MM.1S (cell line): ENCODE measurements around the gene SNX17.

ENCODE experiments used
- DNase-seq: peaks from one replicate; pipeline ENCODE4 v3.0.0-alpha.2; 2015
- H2AFZ ChIP-seq: fragments of 300-600 bp; sonication (generic); 2 replicates; pipeline ENCODE4 v1.6.0; 2016; ENCODE audit warnings: antibody characterized with exemption, low read length
- H3F3A ChIP-seq: fragments of 300-600 bp; sonication (generic); 2 replicates; pipeline ENCODE4 v1.6.1; 2016; ENCODE audit warnings: mild to moderate bottlenecking, antibody characterized with exemption, low read length, moderate library complexity, mixed read lengths; ENCODE audit not compliant: insufficient read depth
- H3K27ac ChIP-seq: fragments of 300-600 bp; sonication (generic); 2 replicates; pipeline ENCODE4 v1.5.1; 2016; ENCODE audit warnings: mild to moderate bottlenecking, low read length
- H3K27me3 ChIP-seq: fragments of 300-600 bp; sonication (generic); replicated peaks from 2 replicates; pipeline ENCODE4 v1.6.0; 2016; ENCODE audit warnings: low read length; ENCODE audit not compliant: insufficient read depth
- H3K36me3 ChIP-seq: fragments of 300-600 bp; sonication (generic); replicated peaks from 2 replicates; pipeline ENCODE4 v1.6.1; 2016; ENCODE audit warnings: mild to moderate bottlenecking, low read length, mixed read lengths; ENCODE audit not compliant: insufficient read depth
- H3K4me1 ChIP-seq: fragments of 300-600 bp; sonication (generic); 2 replicates; pipeline ENCODE4 v1.6.1; 2016; ENCODE audit warnings: low read length, mixed read lengths
- H3K4me2 ChIP-seq: fragments of 300-600 bp; sonication (generic); 2 replicates; pipeline ENCODE4 v1.6.0; 2016; ENCODE audit warnings: low read depth, low read length
- H3K4me3 ChIP-seq: fragments of 300-600 bp; sonication (generic); 2 replicates; pipeline ENCODE4 v1.5.1; 2016; ENCODE audit warnings: low read length, mixed read lengths
- H3K79me2 ChIP-seq: fragments of 300-600 bp; sonication (generic); 2 replicates; pipeline ENCODE4 v1.6.1; 2016; ENCODE audit warnings: mixed run types, low read length, mixed read lengths
- H3K9ac ChIP-seq: fragments of 300-600 bp; sonication (generic); 2 replicates; pipeline ENCODE4 v1.6.1; 2016; ENCODE audit warnings: low read length, mixed read lengths
- H3K9me2 ChIP-seq: fragments of 300-600 bp; sonication (generic); replicated peaks from 2 replicates; pipeline ENCODE4 v1.6.1; 2016; ENCODE audit warnings: mild to moderate bottlenecking, low read length, mixed read lengths; ENCODE audit not compliant: insufficient read depth
- H3K9me3 ChIP-seq: fragments of 300-600 bp; sonication (generic); replicated peaks from 2 replicates; pipeline ENCODE4 v1.6.1; 2016; ENCODE audit warnings: mild to moderate bottlenecking, low read length, mixed read lengths; ENCODE audit not compliant: insufficient read depth
- H4K20me1 ChIP-seq: fragments of 300-600 bp; sonication (generic); 2 replicates; pipeline ENCODE4 v1.6.1; 2016; ENCODE audit warnings: mild to moderate bottlenecking, low read length, moderate library complexity, mixed read lengths; ENCODE audit not compliant: insufficient read depth
- EZH2 ChIP-seq: fragments of 300-600 bp; sonication (generic); optimal IDR thresholded peaks from 2 replicates; pipeline ENCODE3; 2017; ENCODE audit warnings: low read depth, mild to moderate bottlenecking, antibody characterized with exemption, low read length, mixed read lengths
- EZH2phosphoT487 ChIP-seq: fragments of 300-600 bp; sonication (generic); IDR thresholded peaks from 2 replicates; pipeline ENCODE4 v1.6.1; 2018; ENCODE audit warnings: antibody characterized with exemption, low read length
- TF ChIP-seq, protein P1 (sequence below): fragments of 300-600 bp; sonication (generic); IDR thresholded peaks from 2 replicates; pipeline ENCODE4 v1.5.1; 2016; ENCODE audit warnings: antibody characterized with exemption, low read length, mixed read lengths

Gene SNX17

DNA sequence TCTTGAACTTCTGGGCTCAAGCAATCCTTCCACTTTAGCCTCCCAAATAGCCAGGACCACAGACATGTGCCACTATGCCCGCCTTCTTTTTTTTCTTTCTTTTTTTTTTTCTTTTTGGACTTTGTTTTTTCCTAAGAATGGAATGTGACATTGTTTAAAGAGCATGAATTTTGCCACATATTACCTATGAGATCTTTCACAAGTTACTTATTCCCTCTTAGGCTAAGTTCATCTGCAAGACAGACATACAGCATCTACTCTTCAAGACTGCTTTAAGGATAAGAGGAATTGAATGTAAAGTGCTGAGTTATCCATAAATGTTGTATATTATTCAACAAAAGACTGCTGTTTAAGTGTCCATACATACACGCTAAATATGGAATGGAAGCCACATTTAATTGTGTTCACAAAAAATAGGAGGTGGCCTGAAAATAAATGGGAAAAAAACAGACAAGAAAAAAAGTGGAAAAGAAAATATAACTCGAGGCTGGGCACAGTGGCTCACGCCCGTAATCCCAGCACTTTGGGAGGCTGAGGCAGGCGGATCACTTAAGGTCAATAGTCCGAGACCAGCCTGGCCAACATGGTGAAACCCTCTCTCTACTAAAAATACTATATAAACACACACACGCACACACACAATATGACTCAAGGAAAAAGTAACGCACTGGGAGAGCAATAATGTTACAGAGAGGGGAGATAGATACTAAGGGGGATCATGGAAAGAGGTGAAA is 42.2 kb downstream of the SNX17 start:
- Histone ChIP-seq H3K9me3 (no peaks in the 10 kb centered on the region), H3K36me3 (0 out of 2 replicates have a peak, but pooled peaks cover under 1% of the 10 kb centered on the region), H3K4me1 (peaks cover 8% of the 10 kb centered on the region), H3K4me3 (no peak overlapping the region), H3K4me2 (no peak overlapping the region), H3K27me3 (no peaks in the 10 kb centered on the region), H4K20me1 (peaks cover 1% of the 10 kb centered on the region; the same call in 1 of the 2 replicates), H3K27ac (no peak overlapping the region), H3K79me2 (peaks cover 18% of the 10 kb centered on the region), H2AFZ (no peak overlapping the region), H3K9me2 (no peaks in the 10 kb centered on the region), H3F3A (peaks cover 14% of the 10 kb centered on the region; the same call in 1 of the 2 replicates), H3K9ac (no peak overlapping the region)
- TF ChIP-seq, protein P1, sequence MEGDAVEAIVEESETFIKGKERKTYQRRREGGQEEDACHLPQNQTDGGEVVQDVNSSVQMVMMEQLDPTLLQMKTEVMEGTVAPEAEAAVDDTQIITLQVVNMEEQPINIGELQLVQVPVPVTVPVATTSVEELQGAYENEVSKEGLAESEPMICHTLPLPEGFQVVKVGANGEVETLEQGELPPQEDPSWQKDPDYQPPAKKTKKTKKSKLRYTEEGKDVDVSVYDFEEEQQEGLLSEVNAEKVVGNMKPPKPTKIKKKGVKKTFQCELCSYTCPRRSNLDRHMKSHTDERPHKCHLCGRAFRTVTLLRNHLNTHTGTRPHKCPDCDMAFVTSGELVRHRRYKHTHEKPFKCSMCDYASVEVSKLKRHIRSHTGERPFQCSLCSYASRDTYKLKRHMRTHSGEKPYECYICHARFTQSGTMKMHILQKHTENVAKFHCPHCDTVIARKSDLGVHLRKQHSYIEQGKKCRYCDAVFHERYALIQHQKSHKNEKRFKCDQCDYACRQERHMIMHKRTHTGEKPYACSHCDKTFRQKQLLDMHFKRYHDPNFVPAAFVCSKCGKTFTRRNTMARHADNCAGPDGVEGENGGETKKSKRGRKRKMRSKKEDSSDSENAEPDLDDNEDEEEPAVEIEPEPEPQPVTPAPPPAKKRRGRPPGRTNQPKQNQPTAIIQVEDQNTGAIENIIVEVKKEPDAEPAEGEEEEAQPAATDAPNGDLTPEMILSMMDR = no peak
- TF ChIP-seq EZH2phosphoT487 = no peak
- TF ChIP-seq EZH2 = no peak
- no peak for DNase-seq

DNA sequence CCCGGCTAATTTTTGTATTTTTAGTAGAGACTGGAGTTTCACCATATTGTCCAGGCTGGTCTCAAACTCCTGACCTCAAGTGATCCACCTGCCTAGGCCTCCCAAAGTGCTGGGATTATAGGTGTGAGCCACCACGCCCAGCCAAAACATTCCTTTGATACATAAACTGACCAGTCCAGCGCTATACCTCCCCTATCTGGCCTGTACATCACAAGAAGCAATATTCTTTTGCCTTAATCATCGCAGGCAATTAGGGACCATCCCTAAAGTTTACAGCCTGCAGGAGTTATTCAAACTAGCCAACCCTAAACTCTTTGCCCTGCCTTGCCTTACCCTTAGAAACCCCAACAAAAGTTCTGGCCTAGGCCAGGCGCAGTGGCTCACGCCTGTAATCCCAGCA is 45.7 kb downstream of the SNX17 start:
- Histone ChIP-seq H3F3A (no peaks in the 10 kb centered on the region), H4K20me1 (no peaks in the 10 kb centered on the region), H3K4me1 (no peaks in the 10 kb centered on the region)

DNA sequence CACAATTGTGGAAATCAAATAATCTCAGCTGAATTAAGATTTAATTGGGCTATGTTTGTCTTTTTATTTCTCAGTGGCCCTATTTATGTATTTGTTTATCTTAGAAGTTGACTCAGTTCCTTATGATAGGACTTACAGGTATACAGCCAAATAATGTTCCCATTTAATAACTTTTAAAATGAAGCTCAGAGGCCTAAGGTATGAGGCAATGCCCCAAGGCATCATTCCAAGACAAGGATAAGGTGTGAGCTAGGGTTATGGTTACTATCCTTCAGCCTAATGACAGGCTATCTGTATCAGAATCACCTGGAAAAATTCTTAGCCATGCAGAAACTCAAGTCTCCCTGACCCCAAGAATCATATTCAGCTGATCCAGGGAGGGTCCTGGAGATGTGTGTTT is 50.6 kb downstream of the SNX17 start:
- Histone ChIP-seq H3K9me3 (no peaks in the 10 kb centered on the region), H3K4me2 (no peak overlapping the region)

More for the DNA sequence above, 45.7 kb downstream of the SNX17 start:
- Histone ChIP-seq H3K9me3 (no peaks in the 10 kb centered on the region), H3K27me3 (no peaks in the 10 kb centered on the region), H3K4me3 (no peak overlapping the region), H3K9me2 (no peaks in the 10 kb centered on the region), H3K9ac (no peak overlapping the region), H3K79me2 (no peaks in the 10 kb centered on the region), H3K4me2 (no peak overlapping the region), H2AFZ (no peak overlapping the region), H3K36me3 (no peaks in the 10 kb centered on the region), H3K27ac (no peak overlapping the region)
- TF ChIP-seq EZH2phosphoT487 (no peak), EZH2 (no peak)
- TF ChIP-seq, protein P1 = no peak
- no peak for DNase-seq

More for the DNA sequence above, 50.6 kb downstream of the SNX17 start:
- no peak for DNase-seq
- Histone ChIP-seq H3K36me3 (no peaks in the 10 kb centered on the region), H3K27me3 (no peaks in the 10 kb centered on the region; the same call in 1 of the 2 replicates), H3K4me1 (no peaks in the 10 kb centered on the region), H3K9me2 (no peaks in the 10 kb centered on the region), H3K79me2 (no peaks in the 10 kb centered on the region), H4K20me1 (no peaks in the 10 kb centered on the region), H3K4me3 (no peak overlapping the region), H2AFZ (no peak overlapping the region), H3K9ac (no peak overlapping the region), H3K27ac (no peak overlapping the region), H3F3A (no peaks in the 10 kb centered on the region)
- TF ChIP-seq EZH2phosphoT487 (no peak), EZH2 (no peak)
- TF ChIP-seq, protein P1 = no peak
